GM19372 (cell line): Measurements from ENCODE around the gene C16orf54.
"Not testable (repeated sequence)": the region's sequence is repeated elsewhere in the genome, so short reads cannot be mapped to it uniquely, and the experiment has no call there.

Experiments
- ATAC-seq: cut with Tn5 transposase; IDR thresholded peaks from one replicate; pipeline ENCODE4 v1.9.1; 2021; ENCODE audit warnings: mild to moderate bottlenecking, low read depth, moderate library complexity; ENCODE audit not compliant: unreplicated experiment

Gene C16orf54

GRCh38 chr16:29710227-29711219 is 35.3 kb downstream of the C16orf54 start:
- no peak for ATAC-seq

GRCh38 chr16:29709657-29710056 is 36.1 kb downstream of the C16orf54 start:
- not testable (repeated sequence) for ATAC-seq

GRCh38 chr16:29708917-29709600 is 36.7 kb downstream of the C16orf54 start:
- no peak for ATAC-seq

- ATAC-seq: not testable (repeated sequence)
These were observed 38.6 kb downstream of the C16orf54 start for GRCh38 chr16:29707160-29707559.

GRCh38 chr16:29705030-29705429 is 40.8 kb downstream of the C16orf54 start:
- no peak for ATAC-seq

- no peak for ATAC-seq
These were observed 43.5 kb downstream of the C16orf54 start for GRCh38 chr16:29702269-29702668.

- no peak for ATAC-seq
These were observed 44.6 kb downstream of the C16orf54 start for GRCh38 chr16:29701214-29701555.

- ATAC-seq: no peak
These were observed 45.4 kb downstream of the C16orf54 start for GRCh38 chr16:29700253-29700987.

GRCh38 chr16:29699324-29700219 is 46.2 kb downstream of the C16orf54 start:
- no peak for ATAC-seq

GRCh38 chr16:29698484-29699323 is 47.1 kb downstream of the C16orf54 start:
- no peak for ATAC-seq

- ATAC-seq: no peak
These were observed 47.7 kb downstream of the C16orf54 start for GRCh38 chr16:29698042-29698441.

GRCh38 chr16:29697391-29697790 is 48.4 kb downstream of the C16orf54 start:
- no peak for ATAC-seq

- no peak for ATAC-seq
These were observed 48.9 kb downstream of the C16orf54 start for GRCh38 chr16:29696881-29697331.

- ATAC-seq: not testable (repeated sequence)
These were observed 50.1 kb downstream of the C16orf54 start for GRCh38 chr16:29695675-29696074.

GRCh38 chr16:29694384-29695195 is 51.2 kb downstream of the C16orf54 start:
- no peak for ATAC-seq

- not testable (repeated sequence) for ATAC-seq
These were observed 53.2 kb downstream of the C16orf54 start for GRCh38 chr16:29692606-29693005.
